ENCODE results near the gene HLTF.

HLTF gene

GRCh38 chr3:149087208-149087607 is 875 bp upstream of the HLTF start:
- no peak for DNase-seq

GRCh38 chr3:149085828-149086231 is 503 bp downstream of the HLTF start:
- no peak for DNase-seq

- DNase-seq = no peak
Measured at GRCh38 chr3:149081772-149082171, 4.6 kb downstream of the HLTF start.

- DNase-seq = no peak
Measured at GRCh38 chr3:149080699-149081091, 5.6 kb downstream of the HLTF start.

- no peak for DNase-seq
Measured at GRCh38 chr3:149080011-149080698, 6.2 kb downstream of the HLTF start.

GRCh38 chr3:149077628-149078027 is 8.7 kb downstream of the HLTF start:
- no peak for DNase-seq

GRCh38 chr3:149067883-149068282 is 18.4 kb downstream of the HLTF start:
- DNase-seq = no peak

- DNase-seq = no peak
Measured at GRCh38 chr3:149061776-149062175, 24.6 kb downstream of the HLTF start.

GRCh38 chr3:149058602-149059001 is 27.7 kb downstream of the HLTF start:
- no peak for DNase-seq

GRCh38 chr3:149058198-149058597 is 28.1 kb downstream of the HLTF start:
- DNase-seq = no peak

- no peak for DNase-seq
Measured at GRCh38 chr3:149055575-149055974, 30.8 kb downstream of the HLTF start.

GRCh38 chr3:149044339-149045083 is 41.8 kb downstream of the HLTF start:
- DNase-seq = no peak

- DNase-seq = no peak
Measured at GRCh38 chr3:149042789-149043386, 43.4 kb downstream of the HLTF start.

GRCh38 chr3:149038322-149038721 is 48.0 kb downstream of the HLTF start:
- no peak for DNase-seq

- no peak for DNase-seq
Measured at GRCh38 chr3:149037684-149038083, 48.6 kb downstream of the HLTF start.

GRCh38 chr3:149031096-149031495 is 55.2 kb downstream of the HLTF start:
- DNase-seq = no peak

GRCh38 chr3:149026718-149027117 is 59.6 kb downstream of the HLTF start:
- DNase-seq = no peak

GRCh38 chr3:149023951-149024350 is 62.4 kb downstream of the HLTF start:
- no peak for DNase-seq

GRCh38 chr3:149021830-149022229 is 64.5 kb downstream of the HLTF start:
- DNase-seq = no peak

- no peak for DNase-seq
Measured at GRCh38 chr3:149020839-149021252, 65.5 kb downstream of the HLTF start.

- DNase-seq = no peak
Measured at GRCh38 chr3:149020196-149020838, 66.0 kb downstream of the HLTF start.

- no peak for DNase-seq
Measured at GRCh38 chr3:149019580-149019979, 66.8 kb downstream of the HLTF start.

- no peak for DNase-seq
Measured at GRCh38 chr3:149018247-149018646, 68.1 kb downstream of the HLTF start.
